NCI-H187 treated with DMSO at 0.1 percent for 48 hours (cell line): ENCODE measurements around the gene NOS1AP.

Source experiments
- DNase-seq: peaks from one replicate; lab custom pipeline; 2025; lab: John Stamatoyannopoulos, UW

NOS1AP gene

GRCh38 chr1:162300057-162300917 is 230.8 kb downstream of the NOS1AP start:
- DNase-seq, result peak; percentile 98

GRCh38 chr1:162301696-162302095 is 232.2 kb downstream of the NOS1AP start:
- DNase-seq, result no peak

GRCh38 chr1:162302306-162303003 is 233.0 kb downstream of the NOS1AP start:
- DNase-seq, result no peak

- no peak for DNase-seq
Measured at GRCh38 chr1:162303004-162303344, 233.5 kb downstream of the NOS1AP start.

GRCh38 chr1:162304736-162305135 is 235.2 kb downstream of the NOS1AP start:
- DNase-seq, result no peak

- no peak for DNase-seq
Measured at GRCh38 chr1:162305969-162306368, 236.5 kb downstream of the NOS1AP start.

- DNase-seq, result no peak
Measured at GRCh38 chr1:162310337-162310736, 240.8 kb downstream of the NOS1AP start.

GRCh38 chr1:162314206-162314605 is 244.7 kb downstream of the NOS1AP start:
- no peak for DNase-seq

- DNase-seq, result no peak
Measured at GRCh38 chr1:162315673-162316072, 246.2 kb downstream of the NOS1AP start.

- DNase-seq, result no peak
Measured at GRCh38 chr1:162316187-162316586, 246.7 kb downstream of the NOS1AP start.

- no peak for DNase-seq
Measured at GRCh38 chr1:162317621-162318020, 248.1 kb downstream of the NOS1AP start.

GRCh38 chr1:162319493-162320175 is 250.1 kb downstream of the NOS1AP start:
- DNase-seq, result no peak

GRCh38 chr1:162321809-162322422 is 252.4 kb downstream of the NOS1AP start:
- DNase-seq, result no peak

GRCh38 chr1:162323023-162323422 is 253.5 kb downstream of the NOS1AP start:
- no peak for DNase-seq

- DNase-seq, result no peak
Measured at GRCh38 chr1:162324396-162324795, 254.9 kb downstream of the NOS1AP start.

- no peak for DNase-seq
Measured at GRCh38 chr1:162326559-162326958, 257.1 kb downstream of the NOS1AP start.

- no peak for DNase-seq
Measured at GRCh38 chr1:162327144-162327787, 257.8 kb downstream of the NOS1AP start.

GRCh38 chr1:162327788-162328165 is 258.3 kb downstream of the NOS1AP start:
- no peak for DNase-seq

- no peak for DNase-seq
Measured at GRCh38 chr1:162328512-162328911, 259.0 kb downstream of the NOS1AP start.

- DNase-seq, result no peak
Measured at GRCh38 chr1:162329826-162330225, 260.3 kb downstream of the NOS1AP start.

GRCh38 chr1:162333991-162334390 is 264.5 kb downstream of the NOS1AP start:
- DNase-seq, result peak; percentile 48

- no peak for DNase-seq
Measured at GRCh38 chr1:162335126-162335525, 265.6 kb downstream of the NOS1AP start.
